K562 (cell line): ENCODE measurements around the gene HAUS5. TPM values are rescaled to one million over a fixed set of nuclear protein-coding genes. Genes with fewer than 3 reads are reported as not detected.

ENCODE experiments used
- DPF2 ChIP-seq: fragments of 450-650 bp; IDR thresholded peaks from 2 replicates; pipeline ENCODE4 v1.6.1; 2016
- HMG20A ChIP-seq: fragments of 450-650 bp; formaldehyde crosslinking; conservative IDR thresholded peaks from 2 replicates; pipeline ENCODE4 v1.4.0; 2020; ENCODE audit warnings: mild to moderate bottlenecking, mixed read lengths
- MCM5 ChIP-seq: fragments of 450-650 bp; IDR thresholded peaks from 2 replicates; pipeline ENCODE4 v1.6.1; 2016; ENCODE audit warnings: low read depth
- MYBL2 ChIP-seq, 2 experiments: fragments of 450-650 bp in 1 of 2; sonication (generic) in 1 of 2; formaldehyde crosslinking in 1 of 2; IDR thresholded peaks; 2 replicates each; pipeline versions ENCODE4 v1.6.1 to v1.8.1; 2017 to 2022; ENCODE audit warnings: borderline replicate concordance in 1 of 2, inconsistent platforms in 1 of 2, low read depth in 1 of 2, mild to moderate bottlenecking in 1 of 2, missing genetic modification reagents in 1 of 2, moderate library complexity in 1 of 2
- NCOA4 ChIP-seq: fragments of 450-650 bp; IDR thresholded peaks from 2 replicates; pipeline ENCODE4 v1.6.1; 2018; ENCODE audit warnings: mild to moderate bottlenecking; ENCODE audit not compliant: partially characterized antibody
- NFIX ChIP-seq: fragments of 250-450 bp; sonication (Bioruptor Pico); IDR thresholded peaks from 2 replicates; pipeline ENCODE4 v1.4.0; 2020; ENCODE audit warnings: low read depth, mild to moderate bottlenecking, moderate library complexity
- PYGO2 ChIP-seq: fragments of 450-650 bp; IDR thresholded peaks from 2 replicates; pipeline ENCODE4 v1.6.1; 2016; ENCODE audit warnings: mild to moderate bottlenecking, missing genetic modification characterization, moderate library complexity, missing compliant biosample characterization
- ZKSCAN8 ChIP-seq: fragments of 200-800 bp; sonication (Bioruptor generic); IDR thresholded peaks from 2 replicates; pipeline ENCODE4 v1.6.1; 2016; ENCODE audit warnings: missing genetic modification characterization, missing compliant biosample characterization
- ZNF174 ChIP-seq: fragments of 250-450 bp; sonication (Bioruptor Pico); IDR thresholded peaks from 2 replicates; pipeline ENCODE4 v1.4.0; 2020; ENCODE audit warnings: mild to moderate bottlenecking
- ZNF184 ChIP-seq: sonication (generic); formaldehyde crosslinking; IDR thresholded peaks from 2 replicates; pipeline ENCODE4 v1.5.0; 2020; ENCODE audit warnings: missing genetic modification reagents
- ZNF41 ChIP-seq: fragments of 250-450 bp; sonication (Bioruptor Pico); conservative IDR thresholded peaks from 2 replicates; pipeline ENCODE4 v1.4.0; 2020; ENCODE audit warnings: mild to moderate bottlenecking
- polyA plus RNA-seq, 8 experiments: library from polyadenylated mRNA; depleted of rRNA in 4 of 8; stranded (reverse) in 5 of 8; unstranded in 3 of 8; fragments of >200 nt; fragmentation: Nextera tagmentation in 2 of 8; fragmentation: Illumina TruSeq in 1 of 8; extraction: Ambion mirVana in 2 of 8; extraction: Trizol in 1 of 8; gene quantifications; 2 replicates each; pipeline versions ENCODE4 v1.2.1 to v1.2.3, GENCODE V29; 2011 to 2014; ENCODE audit warnings: inconsistent platforms in 1 of 8, missing spikeins in 1 of 8
- total RNA-seq, 7 experiments: library from RNA; depleted of rRNA in 6 of 7; stranded (reverse); fragments of >200 nt in 6 of 7; fragmentation: Illumina TruSeq in 2 of 7; extraction: Trizol in 2 of 7; gene quantifications; 2 replicates each; pipeline versions ENCODE4 v1.2.1 to v1.2.3, GENCODE V29; 2011 to 2021; ENCODE audit warnings: low replicate concordance in 1 of 7
- TF ChIP-seq, protein P1 (sequence below), 2 experiments: fragments of 450-650 bp in 1 of 2; sonication (generic) in 1 of 2; formaldehyde crosslinking in 1 of 2; IDR thresholded peaks; 2 replicates each; pipeline versions ENCODE4 v1.7.1 to v1.9.0; 2016 to 2022; ENCODE audit warnings: inconsistent platforms in 1 of 2, mild to moderate bottlenecking in 1 of 2, missing genetic modification reagents in 1 of 2
- TF ChIP-seq, protein P2 (sequence below): fragments of 450-650 bp; formaldehyde crosslinking; IDR thresholded peaks from 2 replicates; pipeline ENCODE4 v1.4.0; 2020; ENCODE audit warnings: mild to moderate bottlenecking
- TF ChIP-seq, protein P3 (sequence below): fragments of 250-450 bp; sonication (Bioruptor Pico); IDR thresholded peaks from 2 replicates; pipeline ENCODE4 v1.4.0; 2020; ENCODE audit warnings: mild to moderate bottlenecking, moderate library complexity

Gene HAUS5
- total and polyA plus RNA-seq, 9 of the 15 experiments (the other 6 are each of a cell fraction or from before 2014, with no cell fraction given), result 3.5 to 41.3 (median 14.2) TPM

GRCh38 chr19:35644206-35644986 lies 31.9 kb downstream of the HAUS5 start (continued):
- no peak for TF ChIP-seq NFIX (CRISPR knock-in tag)
- TF ChIP-seq, protein P1, sequence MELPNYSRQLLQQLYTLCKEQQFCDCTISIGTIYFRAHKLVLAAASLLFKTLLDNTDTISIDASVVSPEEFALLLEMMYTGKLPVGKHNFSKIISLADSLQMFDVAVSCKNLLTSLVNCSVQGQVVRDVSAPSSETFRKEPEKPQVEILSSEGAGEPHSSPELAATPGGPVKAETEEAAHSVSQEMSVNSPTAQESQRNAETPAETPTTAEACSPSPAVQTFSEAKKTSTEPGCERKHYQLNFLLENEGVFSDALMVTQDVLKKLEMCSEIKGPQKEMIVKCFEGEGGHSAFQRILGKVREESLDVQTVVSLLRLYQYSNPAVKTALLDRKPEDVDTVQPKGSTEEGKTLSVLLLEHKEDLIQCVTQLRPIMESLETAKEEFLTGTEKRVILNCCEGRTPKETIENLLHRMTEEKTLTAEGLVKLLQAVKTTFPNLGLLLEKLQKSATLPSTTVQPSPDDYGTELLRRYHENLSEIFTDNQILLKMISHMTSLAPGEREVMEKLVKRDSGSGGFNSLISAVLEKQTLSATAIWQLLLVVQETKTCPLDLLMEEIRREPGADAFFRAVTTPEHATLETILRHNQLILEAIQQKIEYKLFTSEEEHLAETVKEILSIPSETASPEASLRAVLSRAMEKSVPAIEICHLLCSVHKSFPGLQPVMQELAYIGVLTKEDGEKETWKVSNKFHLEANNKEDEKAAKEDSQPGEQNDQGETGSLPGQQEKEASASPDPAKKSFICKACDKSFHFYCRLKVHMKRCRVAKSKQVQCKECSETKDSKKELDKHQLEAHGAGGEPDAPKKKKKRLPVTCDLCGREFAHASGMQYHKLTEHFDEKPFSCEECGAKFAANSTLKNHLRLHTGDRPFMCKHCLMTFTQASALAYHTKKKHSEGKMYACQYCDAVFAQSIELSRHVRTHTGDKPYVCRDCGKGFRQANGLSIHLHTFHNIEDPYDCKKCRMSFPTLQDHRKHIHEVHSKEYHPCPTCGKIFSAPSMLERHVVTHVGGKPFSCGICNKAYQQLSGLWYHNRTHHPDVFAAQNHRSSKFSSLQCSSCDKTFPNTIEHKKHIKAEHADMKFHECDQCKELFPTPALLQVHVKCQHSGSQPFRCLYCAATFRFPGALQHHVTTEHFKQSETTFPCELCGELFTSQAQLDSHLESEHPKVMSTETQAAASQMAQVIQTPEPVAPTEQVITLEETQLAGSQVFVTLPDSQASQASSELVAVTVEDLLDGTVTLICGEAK (IDR thresholded peaks at IDR 0.05), result peak; percentile 35; the same call in 1 of the 2 replicates
- TF ChIP-seq, protein P1 (CRISPR knock-in tag; IDR thresholded peaks at IDR 0.05), result no peak
- TF ChIP-seq MYBL2 (IDR thresholded peaks at IDR 0.05; ENCODE audit: low read depth), result no peak
- TF ChIP-seq MYBL2 (CRISPR knock-in tag; IDR thresholded peaks at IDR 0.05; ENCODE audit: borderline replicate concordance), result no peak
- TF ChIP-seq HMG20A (CRISPR knock-in tag), result no peak
- no peak for TF ChIP-seq DPF2
- no peak for TF ChIP-seq NCOA4
- TF ChIP-seq ZNF41, result no peak
- no peak for TF ChIP-seq MCM5
- TF ChIP-seq, protein P2, sequence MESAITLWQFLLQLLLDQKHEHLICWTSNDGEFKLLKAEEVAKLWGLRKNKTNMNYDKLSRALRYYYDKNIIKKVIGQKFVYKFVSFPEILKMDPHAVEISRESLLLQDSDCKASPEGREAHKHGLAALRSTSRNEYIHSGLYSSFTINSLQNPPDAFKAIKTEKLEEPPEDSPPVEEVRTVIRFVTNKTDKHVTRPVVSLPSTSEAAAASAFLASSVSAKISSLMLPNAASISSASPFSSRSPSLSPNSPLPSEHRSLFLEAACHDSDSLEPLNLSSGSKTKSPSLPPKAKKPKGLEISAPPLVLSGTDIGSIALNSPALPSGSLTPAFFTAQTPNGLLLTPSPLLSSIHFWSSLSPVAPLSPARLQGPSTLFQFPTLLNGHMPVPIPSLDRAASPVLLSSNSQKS (CRISPR knock-in tag), result no peak
- no peak for TF ChIP-seq ZKSCAN8
- TF ChIP-seq, protein P3, sequence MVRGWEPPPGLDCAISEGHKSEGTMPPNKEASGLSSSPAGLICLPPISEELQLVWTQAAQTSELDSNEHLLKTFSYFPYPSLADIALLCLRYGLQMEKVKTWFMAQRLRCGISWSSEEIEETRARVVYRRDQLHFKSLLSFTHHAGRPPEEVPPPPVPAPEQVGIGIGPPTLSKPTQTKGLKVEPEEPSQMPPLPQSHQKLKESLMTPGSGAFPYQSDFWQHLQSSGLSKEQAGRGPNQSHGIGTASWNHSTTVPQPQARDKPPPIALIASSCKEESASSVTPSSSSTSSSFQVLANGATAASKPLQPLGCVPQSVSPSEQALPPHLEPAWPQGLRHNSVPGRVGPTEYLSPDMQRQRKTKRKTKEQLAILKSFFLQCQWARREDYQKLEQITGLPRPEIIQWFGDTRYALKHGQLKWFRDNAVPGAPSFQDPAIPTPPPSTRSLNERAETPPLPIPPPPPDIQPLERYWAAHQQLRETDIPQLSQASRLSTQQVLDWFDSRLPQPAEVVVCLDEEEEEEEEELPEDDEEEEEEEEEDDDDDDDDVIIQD (CRISPR knock-in tag), result no peak
- TF ChIP-seq ZNF174 (CRISPR knock-in tag), result no peak
- TF ChIP-seq PYGO2 (tag), result no peak
- TF ChIP-seq ZNF184 (CRISPR knock-in tag), result no peak
